NCI-H2029 treated with DMSO at 0.1 percent for 48 hours (cell line): Measurements from ENCODE around the gene KRT26.
"Not testable (repeated sequence)": the region's sequence is repeated elsewhere in the genome, so short reads cannot be mapped to it uniquely, and the experiment has no call there.

Source experiments
- DNase-seq: peaks from one replicate; lab custom pipeline; 2025; lab: John Stamatoyannopoulos, UW

KRT26 gene, protein sequence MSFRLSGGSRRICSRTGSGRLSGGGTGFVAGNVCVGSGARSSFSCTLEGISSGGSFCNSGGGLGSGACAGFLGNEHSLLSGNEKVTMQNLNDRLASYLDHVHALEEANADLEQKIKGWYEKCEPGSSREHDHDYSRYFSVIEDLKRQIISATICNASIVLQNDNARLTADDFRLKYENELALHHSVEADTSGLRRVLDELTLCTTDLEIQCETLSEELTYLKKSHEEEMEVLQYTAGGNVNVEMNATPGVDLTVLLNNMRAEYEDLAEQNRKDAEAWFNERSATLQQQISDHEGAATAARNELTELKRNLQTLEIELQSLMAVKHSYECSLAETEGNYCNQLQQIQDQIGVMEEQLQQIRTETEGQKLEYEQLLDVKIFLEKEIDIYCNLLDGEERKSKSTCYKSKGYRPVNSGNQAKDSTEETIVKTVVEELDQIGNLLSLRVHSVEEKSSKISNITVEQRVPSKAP

DNA sequence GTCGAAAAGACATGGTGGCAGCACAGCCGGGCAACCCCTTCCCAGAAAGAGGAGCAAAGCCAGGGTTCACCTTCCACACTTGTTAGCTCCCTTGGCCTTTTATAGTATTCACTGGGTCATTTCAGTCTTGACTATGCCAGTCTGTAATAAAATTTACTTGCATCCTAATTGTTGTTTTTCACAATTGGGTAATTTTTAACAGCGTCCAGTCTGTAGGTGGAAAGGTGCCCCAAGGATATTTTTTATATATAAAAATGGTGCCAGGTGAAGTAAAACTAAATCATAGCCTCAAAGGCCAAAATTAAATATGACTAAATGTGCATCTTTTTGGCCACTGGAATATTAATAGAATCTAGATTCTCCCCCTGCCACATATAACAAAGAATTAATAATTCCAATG lies at the start of gene KRT26:
Gene KRT26, minus strand, starts transcription at position 101 of the 400 bp plus-strand sequence. Its CDS starts 88 bp downstream, at position 13.
- DNase-seq = no peak

DNA sequence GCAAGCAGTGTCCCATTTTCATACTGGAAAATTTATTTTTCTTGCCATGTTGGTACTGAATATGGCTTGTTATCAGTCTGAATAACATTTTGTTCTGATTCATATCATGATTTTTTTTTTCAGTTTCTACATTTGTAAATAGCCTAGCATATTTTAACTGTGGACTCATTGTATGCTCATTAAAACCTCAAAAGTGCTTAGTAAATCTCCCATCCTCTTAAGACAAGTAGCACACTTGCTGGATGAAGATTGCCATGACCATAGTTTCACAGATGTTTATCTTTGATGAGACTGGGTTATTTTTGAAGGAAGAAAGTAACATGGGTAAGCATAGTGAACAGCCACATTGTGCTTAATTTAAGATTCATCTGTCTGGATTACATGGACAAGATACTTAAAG lies 49.5 kb upstream of the KRT26 start:
- no peak for DNase-seq

DNA sequence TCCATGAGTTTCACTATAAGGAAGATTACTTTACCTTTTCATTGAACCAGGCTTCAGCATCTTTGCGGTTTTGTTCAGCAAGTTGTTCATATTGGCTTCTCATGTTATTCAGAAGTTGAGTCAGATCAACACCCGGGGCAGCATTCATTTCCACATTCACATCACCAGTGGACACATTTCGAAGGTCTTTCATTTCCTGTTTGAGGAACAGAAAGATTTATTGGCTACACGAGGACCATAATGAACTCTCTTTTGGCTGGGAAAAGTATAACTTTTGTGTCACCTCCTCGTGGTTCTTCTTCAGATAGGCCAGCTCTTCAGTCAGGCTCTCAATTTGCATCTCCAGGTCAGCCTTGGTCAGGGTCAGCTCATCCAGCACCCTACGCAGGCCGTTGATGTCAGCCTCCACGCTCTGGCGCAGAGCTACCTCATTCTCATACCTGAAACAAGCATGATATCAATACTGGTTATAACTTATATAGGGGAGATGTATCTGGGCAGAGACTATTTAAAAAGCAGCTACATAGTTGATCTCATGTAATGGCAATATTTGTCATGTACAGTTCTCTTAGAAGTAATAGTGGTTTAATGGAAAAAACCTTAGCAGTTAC lies 48.3 kb upstream of the KRT26 start:
- DNase-seq = no peak

DNA sequence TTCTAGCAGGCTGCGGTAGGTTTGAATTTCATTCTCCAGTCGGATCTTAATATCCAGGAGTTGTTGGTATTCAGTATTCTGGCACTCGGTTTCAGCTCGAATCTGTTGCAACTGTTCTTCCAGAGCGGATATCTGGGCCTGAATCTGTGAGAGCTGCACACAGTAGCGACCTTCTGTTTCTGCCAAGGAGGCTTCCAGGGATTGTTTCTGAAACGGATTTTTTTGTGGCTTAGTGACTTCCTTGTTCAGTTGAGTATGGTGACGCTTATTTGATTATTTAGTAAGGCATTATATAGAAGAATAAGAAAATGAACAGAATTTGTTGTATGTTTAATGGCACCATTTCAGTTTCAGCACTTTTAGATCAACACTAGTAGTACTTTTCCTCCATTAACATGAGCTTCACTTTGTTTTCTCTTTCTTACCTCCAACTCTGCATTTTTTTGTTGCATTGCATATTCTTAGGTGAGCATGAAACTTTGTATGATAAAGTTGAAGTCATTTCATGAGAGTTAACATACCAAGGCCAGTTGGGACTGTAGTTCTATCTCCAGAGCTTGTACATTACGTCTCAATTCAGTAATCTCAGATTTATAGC lies 47.6 kb upstream of the KRT26 start:
- no peak for DNase-seq

DNA sequence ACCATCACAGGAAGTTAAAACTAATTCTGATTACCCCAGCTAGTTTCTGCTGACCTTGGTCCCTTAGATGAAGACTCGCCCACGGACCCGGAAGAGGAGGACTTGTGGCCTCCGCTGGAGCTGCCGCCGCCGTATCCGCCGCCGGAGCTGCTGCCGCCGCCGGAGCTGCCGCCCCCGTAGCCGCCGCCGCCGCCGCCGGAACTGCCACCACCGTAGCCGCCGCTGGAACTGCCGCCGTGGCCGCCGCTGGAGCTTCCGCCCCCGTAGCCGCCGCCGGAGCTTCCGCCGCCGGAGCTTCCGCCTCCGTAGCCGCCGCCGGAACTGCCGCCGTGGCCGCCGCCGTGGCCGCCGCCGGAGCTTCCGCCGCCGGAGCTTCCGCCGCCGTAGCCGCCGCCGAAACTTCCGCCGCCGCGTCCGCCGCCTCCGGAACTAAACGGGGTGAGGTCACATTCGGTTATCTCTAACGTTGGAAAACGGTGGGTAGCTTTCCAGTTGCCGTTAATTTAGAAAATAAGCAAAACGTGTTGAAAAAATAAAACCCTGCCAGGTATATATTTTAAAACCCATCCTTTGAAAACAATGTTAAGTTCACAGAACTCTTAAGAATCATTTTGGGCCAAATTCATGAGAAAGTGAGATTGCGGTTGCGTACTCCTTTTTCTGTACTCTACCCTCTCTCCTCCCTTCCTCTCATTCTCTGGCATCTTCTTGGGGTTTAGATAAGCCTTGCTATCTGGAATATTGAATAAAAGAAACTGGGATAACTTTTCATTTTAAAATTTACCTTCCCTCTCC lies 46.9 kb upstream of the KRT26 start:
- DNase-seq = no peak

DNA sequence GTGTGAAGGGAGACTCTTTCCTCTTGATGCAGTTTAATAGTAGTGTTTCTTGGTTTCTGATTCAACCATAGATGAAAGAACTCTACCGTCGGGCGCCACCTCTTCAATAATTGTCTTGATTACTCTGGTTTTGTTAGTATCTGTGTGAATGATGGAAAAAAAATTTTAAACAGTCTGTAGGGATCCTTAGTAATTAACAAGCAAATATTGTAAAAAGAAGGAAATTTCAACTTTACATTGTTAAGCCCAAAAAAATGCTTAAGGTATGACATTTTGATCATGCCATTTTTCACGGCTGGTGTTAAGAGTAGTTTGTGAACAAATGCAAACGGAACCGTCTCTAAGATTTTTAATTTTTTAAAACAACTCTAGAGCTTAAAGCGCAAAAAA lies 46.3 kb upstream of the KRT26 start:
- no peak for DNase-seq

DNA sequence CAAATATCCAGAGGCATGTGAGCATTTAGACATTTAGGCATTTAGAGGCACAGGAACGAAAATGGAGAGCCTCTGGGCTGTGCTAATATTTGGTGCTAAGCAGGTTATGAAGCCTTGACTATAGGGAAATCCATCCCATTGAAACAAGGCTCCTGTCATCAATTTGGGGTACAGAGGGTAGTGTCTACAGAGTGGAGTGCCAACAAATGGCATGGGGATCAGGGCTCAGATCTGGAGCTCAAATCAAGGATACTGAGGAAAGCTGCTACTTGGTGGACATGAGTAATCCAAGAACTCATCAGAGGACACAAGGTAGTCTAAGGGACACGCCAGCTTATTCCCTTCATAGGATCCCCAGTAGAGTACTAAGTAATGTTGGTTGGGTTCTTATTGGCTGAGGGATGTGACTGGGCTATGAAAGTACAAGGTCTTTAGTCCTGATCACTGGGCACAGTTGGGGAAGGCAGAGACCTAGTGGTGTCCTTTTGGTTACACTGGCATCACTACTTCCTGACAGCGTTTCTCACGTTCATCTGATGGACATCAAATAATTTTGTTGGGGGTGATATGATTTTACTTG lies 45.2 kb upstream of the KRT26 start:
- DNase-seq = no peak

DNA sequence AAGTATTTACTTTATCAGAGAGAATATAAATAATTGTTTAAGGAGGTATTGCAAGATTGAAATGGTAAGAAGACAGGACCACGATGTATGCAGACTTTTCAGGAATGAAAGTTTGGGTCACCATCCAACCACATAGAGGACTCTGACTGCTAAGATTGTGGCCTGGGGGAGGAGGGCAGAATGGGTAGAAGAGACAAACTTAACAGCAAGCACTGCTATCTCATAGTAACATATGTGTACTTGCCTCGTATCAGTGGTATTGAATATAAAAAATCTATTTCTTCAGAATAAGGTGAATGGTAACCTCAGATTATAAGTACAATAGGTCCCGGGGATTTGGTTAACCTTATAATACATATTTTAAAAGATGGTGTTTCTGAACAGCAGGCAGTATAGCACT lies 44.6 kb upstream of the KRT26 start:
- DNase-seq = no peak

DNA sequence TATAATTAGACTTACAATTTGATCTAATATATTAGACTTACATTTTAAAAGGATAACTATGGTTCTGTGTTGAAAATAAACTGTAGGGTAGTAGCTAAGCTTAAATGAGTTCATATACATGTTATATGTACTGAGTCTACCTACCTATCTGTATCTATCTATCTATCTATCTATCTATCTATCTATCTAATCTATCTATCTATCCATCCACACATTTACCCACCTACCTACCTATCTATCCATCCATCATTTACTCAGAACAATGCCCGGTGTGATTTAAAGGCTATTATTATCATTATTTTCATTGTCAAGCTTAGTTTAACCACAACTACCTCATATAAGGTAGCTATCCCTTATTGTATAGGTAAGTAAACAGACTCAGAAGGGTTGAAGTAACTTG lies 43.4 kb upstream of the KRT26 start:
- DNase-seq = no peak

DNA sequence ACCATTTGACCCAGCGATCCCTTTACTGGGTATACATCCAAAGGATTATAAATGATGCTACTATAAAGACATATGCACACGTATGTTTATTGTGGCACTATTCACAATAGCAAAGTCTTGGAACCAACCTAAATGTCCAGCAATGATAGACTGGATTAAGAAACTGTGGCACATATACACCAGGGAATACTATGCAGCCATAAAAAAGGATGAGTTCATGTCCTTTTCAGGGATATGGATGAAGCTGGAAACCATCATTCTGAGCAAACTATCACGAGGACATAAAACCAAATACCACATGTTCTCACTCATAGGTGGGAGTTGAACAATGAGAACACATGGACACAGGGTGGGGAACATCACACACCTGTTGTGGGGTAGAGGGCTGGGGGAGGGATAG lies 42.7 kb upstream of the KRT26 start:
- not testable (repeated sequence) for DNase-seq

DNA sequence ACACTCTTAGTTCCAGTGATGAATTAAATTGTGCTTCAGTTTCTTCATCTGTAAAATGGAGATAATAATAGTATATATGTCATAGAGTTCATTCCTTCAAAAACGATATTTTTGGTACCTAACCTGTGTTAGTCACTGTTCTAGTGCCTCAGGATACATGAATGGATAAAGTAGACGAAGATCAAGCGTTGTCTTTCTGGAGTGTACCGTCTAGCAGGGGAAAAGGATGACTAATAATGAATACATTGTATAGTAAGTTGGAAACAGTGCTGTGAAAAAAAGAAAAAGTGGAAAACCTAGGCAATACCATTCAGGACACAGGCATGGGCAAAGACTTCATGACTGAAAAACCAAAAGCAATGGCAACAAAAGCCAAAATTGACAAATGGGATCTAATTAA lies 41.8 kb upstream of the KRT26 start:
- no peak for DNase-seq

DNA sequence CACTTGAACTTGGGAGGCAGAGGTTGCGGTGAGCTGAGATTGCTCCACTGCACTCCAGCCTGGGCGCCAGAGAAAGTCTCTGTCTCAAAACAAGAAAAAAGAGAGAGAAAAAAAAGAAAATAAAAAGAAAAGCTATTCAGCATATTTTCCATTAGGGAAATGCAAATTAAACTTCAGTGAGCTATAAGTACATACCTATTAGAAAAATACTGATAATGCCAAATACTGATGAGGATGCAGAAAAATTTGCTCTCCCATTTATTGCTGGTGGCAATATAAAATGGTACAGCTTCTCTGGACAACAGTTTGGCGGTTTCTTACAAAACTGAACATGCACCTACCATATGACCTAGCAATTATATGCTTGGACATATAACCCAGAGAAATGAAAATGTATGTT lies 40.6 kb upstream of the KRT26 start:
- no peak for DNase-seq

DNA sequence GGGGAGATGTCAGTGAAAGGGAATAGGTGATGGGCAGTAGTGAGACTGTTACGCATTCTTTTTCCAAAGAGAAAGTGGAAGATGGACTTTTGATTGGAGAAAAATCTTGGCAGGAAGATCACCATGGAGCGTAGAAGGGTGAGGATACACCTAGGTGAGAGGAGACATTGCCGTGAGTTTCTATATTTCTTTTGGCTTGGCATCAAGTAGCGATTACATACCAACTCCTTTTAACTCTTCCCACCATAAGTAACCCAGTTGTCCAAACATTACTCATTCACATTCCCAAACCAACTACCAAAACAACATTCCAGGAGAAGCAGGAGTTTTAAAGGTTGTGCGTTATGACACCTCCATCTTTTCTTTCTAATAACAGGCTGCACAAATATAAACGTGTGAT lies 38.5 kb upstream of the KRT26 start:
- DNase-seq = no peak

DNA sequence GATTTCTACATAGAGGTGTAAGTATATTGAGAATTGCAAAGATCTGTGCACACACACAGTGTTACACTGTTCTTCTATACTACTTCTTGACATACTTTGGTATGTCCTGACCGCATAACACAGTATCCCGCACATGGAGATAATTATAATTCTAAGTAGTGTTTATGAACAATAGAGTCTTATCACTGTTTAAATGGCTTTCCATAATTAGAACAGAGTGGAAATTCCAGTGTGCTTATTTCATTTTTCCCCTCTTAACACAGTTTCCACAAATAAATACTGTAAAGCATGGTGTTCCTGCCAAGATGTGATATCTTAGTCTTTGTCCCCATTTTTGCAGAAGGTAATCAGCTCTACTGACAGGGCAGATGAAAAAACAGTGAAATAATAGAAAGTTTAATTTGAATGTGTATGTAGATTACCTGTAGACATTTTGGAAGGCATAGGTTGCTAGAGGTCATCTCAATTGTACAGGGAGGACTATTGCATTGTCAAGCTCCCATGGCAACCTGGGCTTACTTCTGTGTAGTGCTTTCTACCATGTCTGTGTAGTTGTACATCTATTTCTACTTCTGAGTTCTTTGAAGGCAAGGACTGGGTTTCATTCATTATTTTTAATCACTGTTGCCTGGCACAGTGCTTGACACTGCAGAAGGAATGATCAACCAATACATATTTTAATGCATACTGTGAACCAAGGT lies 37.9 kb upstream of the KRT26 start:
- no peak for DNase-seq

DNA sequence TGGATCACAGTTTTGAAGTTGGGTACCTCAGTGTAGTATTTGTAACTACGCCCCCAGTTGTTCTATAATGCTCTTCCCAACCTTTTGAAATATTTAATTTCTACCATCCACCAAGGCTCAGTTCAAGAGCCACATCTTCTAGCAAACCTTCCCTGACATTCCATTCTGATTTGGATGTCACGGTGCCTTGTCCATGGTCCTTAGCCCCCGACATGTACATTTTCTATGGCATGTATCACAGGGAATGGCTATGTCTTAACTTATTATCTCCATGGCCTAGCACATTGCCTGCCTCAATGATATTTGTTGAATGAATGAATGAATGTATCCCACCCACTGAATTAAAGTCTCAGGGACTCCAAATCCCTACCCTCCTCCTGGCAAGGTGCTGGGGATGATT lies 34.1 kb upstream of the KRT26 start:
- DNase-seq = no peak

DNA sequence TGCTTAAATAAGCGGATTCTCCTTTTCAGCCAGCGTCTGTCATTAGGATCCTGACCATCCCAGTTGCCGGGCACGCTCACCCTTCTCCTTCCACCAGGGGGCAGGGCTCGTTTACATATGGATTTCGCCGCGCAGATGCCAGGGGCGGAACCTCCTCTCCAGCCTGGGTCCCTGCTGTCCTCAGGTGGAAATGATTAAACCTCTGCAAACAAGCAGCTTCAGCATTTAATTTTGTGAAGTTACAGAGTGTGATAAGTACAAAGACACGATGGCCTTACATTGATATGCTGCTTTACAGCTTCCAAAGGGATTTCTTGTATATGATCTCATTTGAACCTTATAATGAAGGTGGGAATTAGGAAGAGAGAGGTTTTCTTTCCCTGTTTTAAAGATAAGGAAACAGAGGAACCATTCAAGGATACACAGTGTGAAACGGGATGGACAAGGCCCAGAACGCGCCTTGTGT lies 31.6 kb upstream of the KRT26 start:
- DNase-seq = peak; percentile 56

DNA sequence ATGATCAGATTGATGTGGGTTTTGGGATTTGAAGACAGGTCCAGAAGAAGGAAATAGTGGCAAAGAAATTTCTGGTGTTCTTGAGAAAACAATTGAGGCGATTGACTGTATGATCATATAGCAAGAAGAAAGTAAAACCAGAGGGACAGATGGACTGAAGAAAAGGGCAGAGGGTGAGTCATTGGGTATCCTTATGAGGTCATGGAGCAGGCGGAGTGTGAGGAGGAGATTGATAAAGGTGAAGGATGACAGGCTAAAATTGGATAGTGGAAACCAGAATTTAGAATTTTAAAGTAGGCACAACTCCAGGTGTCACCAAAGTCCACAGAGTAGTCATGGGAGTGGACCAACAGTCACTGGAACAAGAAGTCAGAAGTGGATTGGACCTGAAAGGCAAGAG lies 29.2 kb upstream of the KRT26 start:
- no peak for DNase-seq

DNA sequence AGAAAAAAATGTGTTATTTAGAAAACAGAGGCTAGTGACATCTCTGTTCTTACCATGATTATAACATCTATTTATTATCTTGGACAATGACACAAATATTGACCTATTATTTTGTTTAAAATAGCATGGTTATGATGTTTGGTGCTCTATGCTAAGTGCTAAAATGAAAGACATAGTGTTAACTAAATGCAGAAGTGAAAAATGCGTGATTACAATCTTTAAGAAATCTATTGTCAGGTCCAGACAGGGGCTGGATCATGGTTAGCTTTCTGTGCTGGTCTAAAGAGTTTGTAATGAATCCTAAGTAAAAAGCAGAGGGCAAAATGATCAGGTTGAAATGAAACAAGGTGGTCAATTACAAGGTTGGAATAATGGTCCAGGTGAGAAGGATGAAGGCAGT lies 28.4 kb upstream of the KRT26 start:
- DNase-seq = no peak

DNA sequence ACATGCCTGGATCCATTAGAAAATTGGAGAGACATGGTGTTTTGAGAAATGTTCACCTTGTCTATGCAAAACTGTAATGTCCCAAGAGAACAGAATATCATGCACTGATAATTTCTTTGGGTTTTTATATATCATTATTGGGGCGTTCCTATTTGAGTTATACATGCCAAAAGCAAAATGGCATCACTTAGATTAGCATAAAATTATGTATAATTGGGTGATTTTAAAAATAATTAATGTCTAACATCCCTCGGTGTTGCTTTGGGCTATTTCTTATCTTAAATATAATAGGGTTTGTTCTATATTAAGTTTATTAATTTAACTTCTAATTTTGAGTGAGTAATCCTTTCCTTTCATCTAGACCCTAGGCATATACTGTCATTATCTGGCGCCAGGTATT lies 27.9 kb upstream of the KRT26 start, which contains the start of gene KRT28:
Gene KRT28, minus strand, starts transcription at position 101 of the 400 bp plus-strand sequence. Its CDS starts 66 bp downstream, at position 35.
- DNase-seq = no peak

DNA sequence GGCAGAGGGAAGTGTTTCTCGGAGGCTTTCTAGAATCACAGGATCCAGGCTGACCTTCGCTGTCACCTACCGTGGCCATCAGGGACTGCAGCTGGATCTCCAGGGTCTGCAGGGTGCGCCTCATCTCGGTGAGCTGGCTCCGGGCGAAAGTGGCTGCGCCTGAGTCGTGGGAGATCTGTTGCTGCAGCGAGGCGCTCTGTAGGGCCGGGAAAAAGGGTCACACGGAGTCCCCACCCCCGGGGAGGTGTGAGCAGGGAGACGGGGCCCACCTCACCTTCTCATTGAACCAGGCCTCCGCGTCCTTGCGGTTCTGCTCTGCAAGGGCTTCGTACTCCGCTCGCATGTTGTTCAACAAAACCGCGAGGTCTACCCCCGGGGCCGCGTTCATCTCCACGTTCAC lies 24.8 kb upstream of the KRT26 start:
- no peak for DNase-seq

DNA sequence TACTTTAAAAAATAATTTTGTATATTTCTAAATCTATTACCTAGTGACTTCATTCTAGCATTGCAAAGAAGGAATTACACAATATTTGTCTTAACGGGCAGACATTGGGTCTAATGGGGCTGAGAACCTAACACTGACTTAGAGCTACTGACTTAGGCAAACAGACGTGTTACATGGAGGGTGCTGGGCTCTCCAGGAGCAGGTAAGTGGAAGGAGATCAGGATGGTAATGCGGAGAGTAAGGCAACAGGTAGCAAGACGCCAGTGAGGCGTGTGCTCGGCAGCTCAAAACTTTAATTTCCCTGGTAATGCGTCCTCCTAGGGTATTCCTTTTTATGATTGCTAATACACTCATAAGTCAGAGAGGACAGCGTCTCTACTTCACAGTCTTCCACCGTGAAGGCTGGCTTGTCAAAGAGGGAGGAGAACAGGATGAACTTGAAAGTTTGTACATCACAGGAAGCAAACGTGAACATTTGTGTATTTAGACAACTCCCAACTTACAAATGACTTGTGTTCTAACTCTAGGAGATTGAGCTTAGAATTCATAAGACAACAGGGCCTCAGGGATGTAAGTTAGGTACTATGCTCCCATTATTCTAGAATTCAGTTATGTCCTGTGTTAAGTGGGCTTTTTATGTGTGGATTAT lies 23.1 kb upstream of the KRT26 start:
- DNase-seq = no peak
